H1 (cell line): Measurements from ENCODE around the gene PLAAT1. TPM values are rescaled to one million over a fixed set of nuclear protein-coding genes. Genes with fewer than 3 reads are reported as not detected.

Experiments used
- CTCF ChIA-PET: fragments of 300-600 bp; sonication (Branson Sonifier 250); formaldehyde crosslinking; loops from one replicate; lab custom pipeline; 2021; ENCODE audit not compliant: partially characterized antibody; lab: Charles Lee
- POLR2A ChIA-PET: fragments of 300-600 bp; sonication (Branson Sonifier 250); formaldehyde crosslinking; loops from one replicate; lab custom pipeline; 2021; ENCODE audit warnings: inconsistent platforms; ENCODE audit not compliant: partially characterized antibody; lab: Charles Lee
- DNase-seq, 2 experiments: peaks; one replicate each; pipeline versions ENCODE4 v3.0.0 to v3.0.0-alpha.2; 2010 to 2022; ENCODE audit warnings: low spot score in 2 of 2, low read depth in 1 of 2, mixed read lengths in 1 of 2
- FAIRE-seq: peaks from 2 replicates; lab custom pipeline; 2011; peaks lifted over from hg19 to GRCh38; lab: Jason Lieb, UNC
- H2AFZ ChIP-seq: 2 replicates; pipeline ENCODE4 v1.8.1; 2012; ENCODE audit warnings: low read length, inconsistent platforms
- H2AK5ac ChIP-seq: 2 replicates; pipeline ENCODE4 v1.6.1; 2013; ENCODE audit warnings: low read depth, low read length
- H2BK120ac ChIP-seq: replicated peaks from 2 replicates; pipeline ENCODE3; 2013; ENCODE audit warnings: low read depth, low read length, inconsistent platforms
- H2BK12ac ChIP-seq: 2 replicates; pipeline ENCODE4 v1.6.1; 2013; ENCODE audit warnings: low read depth, low read length
- H2BK15ac ChIP-seq: 2 replicates; pipeline ENCODE4 v1.6.1; 2013; ENCODE audit warnings: low read length
- H2BK20ac ChIP-seq: 2 replicates; pipeline ENCODE4 v1.6.1; 2013; ENCODE audit warnings: low read length
- H2BK5ac ChIP-seq: 2 replicates; pipeline ENCODE4 v1.6.1; 2013; ENCODE audit warnings: low read depth, low read length
- H3K14ac ChIP-seq: 2 replicates; pipeline ENCODE4 v1.6.1; 2013; ENCODE audit warnings: inconsistent platforms; ENCODE audit not compliant: insufficient read length
- H3K18ac ChIP-seq: 2 replicates; pipeline ENCODE4 v1.6.1; 2013; ENCODE audit warnings: low read length; ENCODE audit errors: extremely low read depth
- H3K23ac ChIP-seq: 2 replicates; pipeline ENCODE4 v1.6.1; 2013; ENCODE audit warnings: inconsistent platforms; ENCODE audit not compliant: insufficient read length
- H3K23me2 ChIP-seq: 2 replicates; pipeline ENCODE4 v1.6.1; 2013; ENCODE audit warnings: low read depth, low read length
- H3K27ac ChIP-seq: 2 replicates; pipeline ENCODE4 v1.6.1; 2011; ENCODE audit warnings: low read depth, low read length, inconsistent platforms
- H3K27me3 ChIP-seq, 4 experiments: replicated peaks in 1 of 4; 1 replicate in 1 of 4; 2 replicates in 3 of 4; pipeline versions ENCODE4 v1.6.1 to v1.8.1; 2011 to 2013; ENCODE audit warnings: low read length in 3 of 4, mild to moderate bottlenecking in 3 of 4, inconsistent platforms in 2 of 4, mixed read lengths in 2 of 4, moderate library complexity in 1 of 4; ENCODE audit not compliant: control insufficient read depth in 3 of 4, insufficient read depth in 3 of 4; ENCODE audit errors: extremely low read depth in 1 of 4
- H3K36me3 ChIP-seq, 4 experiments: 2 replicates each; pipeline versions ENCODE4 v1.6.1 to v1.8.1; 2011 to 2013; ENCODE audit warnings: mild to moderate bottlenecking in 4 of 4, low read length in 3 of 4, moderate library complexity in 2 of 4, control low read depth in 1 of 4, inconsistent platforms in 1 of 4; ENCODE audit not compliant: insufficient read depth in 4 of 4, control insufficient read depth in 2 of 4
- H3K4ac ChIP-seq: replicated peaks from 2 replicates; pipeline ENCODE3; 2013; ENCODE audit warnings: low read length, low read depth, mixed read lengths, inconsistent platforms; ENCODE audit not compliant: insufficient read length
- H3K4me1 ChIP-seq, 4 experiments: replicated peaks in 1 of 4; 1 replicate in 1 of 4; 2 replicates in 3 of 4; pipeline versions ENCODE4 v1.6.1 to v1.8.1; 2011 to 2013; ENCODE audit warnings: low read length in 3 of 4, inconsistent platforms in 2 of 4, mixed read lengths in 1 of 4; ENCODE audit not compliant: insufficient read depth in 4 of 4, control insufficient read depth in 3 of 4
- H3K4me2 ChIP-seq, 2 experiments: 2 replicates each; pipeline versions ENCODE4 v1.6.1 to v1.8.1; 2011 to 2013; ENCODE audit warnings: low read depth in 2 of 2, low read length in 2 of 2, control low read depth in 1 of 2, inconsistent platforms in 1 of 2, mild to moderate bottlenecking in 1 of 2; ENCODE audit not compliant: insufficient read depth in 1 of 2
- H3K4me3 ChIP-seq, 4 experiments: fragments of 200-600, 300-600 bp in 1 of 4; sonication (generic), shearing (Covaris generic), sonication (Bioruptor Twin) in 1 of 4; 2 replicates each; pipeline versions ENCODE4 v1.5.1 to v1.8.1; 2011 to 2016; ENCODE audit warnings: low read length in 4 of 4, low read depth in 3 of 4, control low read depth in 2 of 4, inconsistent platforms in 2 of 4, mild to moderate bottlenecking in 2 of 4, mixed read lengths in 1 of 4, moderate library complexity in 1 of 4; ENCODE audit not compliant: insufficient read depth in 2 of 4; ENCODE audit errors: extremely low read depth in 1 of 4
- H3K56ac ChIP-seq: replicated peaks from 2 replicates; pipeline ENCODE3; 2013; ENCODE audit warnings: low read depth, mild to moderate bottlenecking, mixed read lengths, low read length, inconsistent platforms; ENCODE audit not compliant: insufficient read length
- H3K79me1 ChIP-seq: 2 replicates; pipeline ENCODE4 v1.6.1; 2013; ENCODE audit warnings: low read depth, low read length, control low read depth
- H3K79me2 ChIP-seq, 2 experiments: 2 replicates each; pipeline versions ENCODE4 v1.6.1 to v1.8.1; 2012 to 2013; ENCODE audit warnings: low read length in 2 of 2, mild to moderate bottlenecking in 2 of 2, inconsistent platforms in 1 of 2; ENCODE audit not compliant: insufficient read depth in 2 of 2, control insufficient read depth in 1 of 2
- H3K9ac ChIP-seq, 4 experiments: replicated peaks in 1 of 4; 1 replicate in 1 of 4; 2 replicates in 3 of 4; pipeline versions ENCODE4 v1.6.1 to v1.8.1; 2011 to 2013; ENCODE audit warnings: low read depth in 3 of 4, low read length in 3 of 4, control low read depth in 2 of 4, mild to moderate bottlenecking in 2 of 4, moderate library complexity in 2 of 4, inconsistent platforms in 1 of 4; ENCODE audit errors: extremely low read depth in 1 of 4
- H3K9me3 ChIP-seq, 2 experiments: 2 replicates each; pipeline versions ENCODE4 v1.6.1 to v1.8.1; 2012 to 2013; ENCODE audit warnings: mild to moderate bottlenecking in 2 of 2, moderate library complexity in 2 of 2, control low read depth in 1 of 2, inconsistent platforms in 1 of 2, low read depth in 1 of 2, low read length in 1 of 2, mixed read lengths in 1 of 2; ENCODE audit not compliant: insufficient read depth in 2 of 2
- H4K20me1 ChIP-seq, 2 experiments: replicated peaks in 1 of 2; 2 replicates each; pipeline versions ENCODE3 to v1.8.1; 2011 to 2013; ENCODE audit warnings: inconsistent platforms in 2 of 2, low read length in 2 of 2, mild to moderate bottlenecking in 1 of 2; ENCODE audit not compliant: insufficient read depth in 2 of 2, control insufficient read depth in 1 of 2
- H4K5ac ChIP-seq: 2 replicates; pipeline ENCODE4 v1.6.1; 2013; ENCODE audit warnings: low read length, low read depth, mixed read lengths, inconsistent platforms; ENCODE audit not compliant: insufficient read length
- H4K8ac ChIP-seq: 2 replicates; pipeline ENCODE4 v1.8.0; 2013; ENCODE audit warnings: mild to moderate bottlenecking, moderate library complexity, low read length, inconsistent platforms; ENCODE audit not compliant: insufficient read depth; ENCODE audit errors: extremely low read depth
- H4K91ac ChIP-seq: replicated peaks from 2 replicates; pipeline ENCODE3; 2013; ENCODE audit warnings: low read length, mixed read lengths, inconsistent platforms; ENCODE audit not compliant: insufficient read length
- ASH2L ChIP-seq: fragments of 200-600, 300-600 bp; sonication (generic); IDR thresholded peaks from one replicate; pipeline ENCODE4 v1.7.1; 2017; ENCODE audit warnings: low read length
- KDM5A ChIP-seq: fragments of 200-600 bp; IDR thresholded peaks from 2 replicates; pipeline ENCODE4 v1.7.1; 2012; ENCODE audit warnings: mild to moderate bottlenecking, low read length, inconsistent platforms, mixed read lengths
- WGBS, 2 experiments: shearing (Covaris generic) in 1 of 2; methylation state at CpG; one replicate each; pipeline versions ENCODE4 v1.1.6 to v1.1.7; 2013 to 2015; ENCODE audit warnings: low lambda C conversion rate in 2 of 2, mixed read lengths in 2 of 2, inconsistent platforms in 1 of 2, low coverage in 1 of 2, missing lambda C conversion rate in 1 of 2; ENCODE audit not compliant: insufficient replicate concordance in 2 of 2, insufficient coverage in 1 of 2, insufficient read length in 1 of 2; ENCODE audit errors: extremely low coverage in 1 of 2, missing lambda C conversion rate in 1 of 2; 5-methylcytosine and 5-hydroxymethylcytosine counted together
- polyA plus RNA-seq, 7 experiments: library from polyadenylated mRNA; depleted of rRNA in 3 of 7; stranded (reverse) in 5 of 7; unstranded in 2 of 7; fragments of >200 nt in 5 of 7; fragments of 200-250 nt in 2 of 7; gene quantifications; 1 replicate in 5 of 7; 2 replicates in 1 of 7; 4 replicates in 1 of 7; pipeline versions ENCODE4 v1.2.1 to v1.2.3, GENCODE V29; 2011 to 2013; ENCODE audit warnings: missing spikeins in 2 of 7, mixed read lengths in 2 of 7
- total RNA-seq: library from RNA; stranded (reverse); fragmentation: NEBNext Ultra II Directional; extraction: Animal tissue kit (Norgen Biotek cat#: 25700); gene quantifications from 2 replicates; pipeline ENCODE4 v1.2.1, GENCODE V29; 2021

Gene PLAAT1
- total and polyA plus RNA-seq, 2 of the 8 experiments (the other 6 are each of a cell fraction or from before 2014, with no cell fraction given): 4.5 to 6.0 TPM

GRCh38 chr3:193317682-193318300 lies 76.8 kb downstream of the PLAAT1 start:
- H3K23ac ChIP-seq: no peak overlapping the region
- no peak overlapping the region for H2AK5ac ChIP-seq
- H2BK12ac ChIP-seq: no peak overlapping the region
- no peaks in the 10 kb centered on the region for H3K9me3 ChIP-seq
- no peaks in the 10 kb centered on the region for H3K79me2 ChIP-seq
- H3K27ac ChIP-seq: no peak overlapping the region
- H3K4me2 ChIP-seq: no peak overlapping the region
- WGBS, 2 experiments: 89% methylated on average over 2 of the region's 2 CpGs; no CpG with 5 or more reads in 1 of the 2 experiments
- H4K5ac ChIP-seq: no peak overlapping the region
- POLR2A ChIA-PET: no interaction called here
- H3K18ac ChIP-seq: no peak overlapping the region
- no peaks in the 10 kb centered on the region for H3K23me2 ChIP-seq
- DNase-seq (no peak), FAIRE-seq (no peak)
- no peak overlapping the region for H3K4me3 ChIP-seq
- H2BK20ac ChIP-seq: no peak overlapping the region
- no peaks in the 10 kb centered on the region for H3K27me3 ChIP-seq
- no peak overlapping the region for H3K4ac ChIP-seq
- no peaks in the 10 kb centered on the region for H4K20me1 ChIP-seq
- H4K8ac ChIP-seq: no peak overlapping the region
- no peak overlapping the region for H2BK5ac ChIP-seq
- TF ChIP-seq ASH2L: no peak
- TF ChIP-seq KDM5A: no peak
- H2AFZ ChIP-seq: no peak overlapping the region
- no peak overlapping the region for H4K91ac ChIP-seq
- CTCF ChIA-PET: no interaction called here
- no peak overlapping the region for H3K56ac ChIP-seq
- no peak overlapping the region for H3K14ac ChIP-seq
- H3K4me1 ChIP-seq: peaks cover 0 to 7% (median 2%) of the 10 kb centered on the region in 4 experiments; a peak in 4 of 7 replicates
- H3K79me1 ChIP-seq: no peaks in the 10 kb centered on the region
- no peak overlapping the region for H2BK15ac ChIP-seq
- H3K9ac ChIP-seq: no peak overlapping the region
- no peak overlapping the region for H2BK120ac ChIP-seq
- no peaks in the 10 kb centered on the region for H3K36me3 ChIP-seq

Other genes starting within 250 kb of the PLAAT1 start
- not detected in 2 replicates for gene ATP13A5, start 137.5 kb downstream of the PLAAT1 start, total RNA-seq
- gene ATP13A5, start 137.5 kb downstream of the PLAAT1 start, polyA plus RNA-seq (2011; rRNA removed): not detected in 2 replicates